ENCODE data around the gene NCKAP1.
"Not testable (repeated sequence)": the region's sequence is repeated elsewhere in the genome, so short reads cannot be mapped to it uniquely, and the experiment has no call there.

Gene NCKAP1

GRCh38 chr2:183035954-183036669 lies 2.1 kb downstream of the NCKAP1 start:
- no peak for DNase-seq (ENCODE audit: low read depth, low spot score)

GRCh38 chr2:183035298-183035953 lies 2.8 kb downstream of the NCKAP1 start:
- no peak for DNase-seq (ENCODE audit: low read depth, low spot score)

- DNase-seq (ENCODE audit: low read depth, low spot score) = no peak
Measured at GRCh38 chr2:183034806-183035205, 3.5 kb downstream of the NCKAP1 start.

- DNase-seq (ENCODE audit: low read depth, low spot score) = no peak
Measured at GRCh38 chr2:183033951-183034350, 4.3 kb downstream of the NCKAP1 start.

GRCh38 chr2:183031911-183032794 lies 6.1 kb downstream of the NCKAP1 start:
- DNase-seq (ENCODE audit: low read depth, low spot score) = no peak

- DNase-seq (ENCODE audit: low read depth, low spot score) = no peak
Measured at GRCh38 chr2:183029219-183029618, 9.0 kb downstream of the NCKAP1 start.

GRCh38 chr2:183028108-183028507 lies 10.1 kb downstream of the NCKAP1 start:
- no peak for DNase-seq (ENCODE audit: low read depth, low spot score)

- DNase-seq (ENCODE audit: low read depth, low spot score) = no peak
Measured at GRCh38 chr2:183027443-183027842, 10.8 kb downstream of the NCKAP1 start.

GRCh38 chr2:183026424-183026823 lies 11.8 kb downstream of the NCKAP1 start:
- DNase-seq (ENCODE audit: low read depth, low spot score) = no peak

GRCh38 chr2:183025993-183026392 lies 12.3 kb downstream of the NCKAP1 start:
- DNase-seq (ENCODE audit: low read depth, low spot score) = no peak

- no peak for DNase-seq (ENCODE audit: low read depth, low spot score)
Measured at GRCh38 chr2:183024339-183025095, 13.7 kb downstream of the NCKAP1 start.

GRCh38 chr2:183022711-183023110 lies 15.5 kb downstream of the NCKAP1 start:
- DNase-seq (ENCODE audit: low read depth, low spot score) = no peak

- DNase-seq (ENCODE audit: low read depth, low spot score) = no peak
Measured at GRCh38 chr2:183021613-183022012, 16.6 kb downstream of the NCKAP1 start.

GRCh38 chr2:183019718-183020442 lies 18.4 kb downstream of the NCKAP1 start:
- DNase-seq (ENCODE audit: low read depth, low spot score) = no peak

GRCh38 chr2:183017845-183018244 lies 20.4 kb downstream of the NCKAP1 start:
- DNase-seq (ENCODE audit: low read depth, low spot score) = not testable (repeated sequence)

- DNase-seq (ENCODE audit: low read depth, low spot score) = no peak
Measured at GRCh38 chr2:183014005-183014404, 24.3 kb downstream of the NCKAP1 start.

GRCh38 chr2:183011743-183012142 lies 26.5 kb downstream of the NCKAP1 start:
- DNase-seq (ENCODE audit: low read depth, low spot score) = no peak

GRCh38 chr2:183010112-183010511 lies 28.1 kb downstream of the NCKAP1 start:
- peak; percentile 47 for DNase-seq (ENCODE audit: low read depth, low spot score)

- DNase-seq (ENCODE audit: low read depth, low spot score) = no peak
Measured at GRCh38 chr2:183009249-183009899, 28.9 kb downstream of the NCKAP1 start.

GRCh38 chr2:183001948-183002347 lies 36.3 kb downstream of the NCKAP1 start:
- DNase-seq (ENCODE audit: low read depth, low spot score) = no peak
